MM.1S (cell line): Measurements from ENCODE around the gene CBX7.

Source experiments
- EZH2 ChIP-seq: fragments of 300-600 bp; sonication (generic); optimal IDR thresholded peaks from 2 replicates; pipeline ENCODE3; 2017; ENCODE audit warnings: low read depth, mild to moderate bottlenecking, antibody characterized with exemption, low read length, mixed read lengths
- EZH2phosphoT487 ChIP-seq: fragments of 300-600 bp; sonication (generic); IDR thresholded peaks from 2 replicates; pipeline ENCODE4 v1.6.1; 2018; ENCODE audit warnings: antibody characterized with exemption, low read length
- TF ChIP-seq, protein P1 (sequence below): fragments of 300-600 bp; sonication (generic); IDR thresholded peaks from 2 replicates; pipeline ENCODE4 v1.5.1; 2016; ENCODE audit warnings: antibody characterized with exemption, low read length, mixed read lengths

GRCh38 chr22:39135092-39135896, 17.2 kb downstream of the CBX7 start:
- TF ChIP-seq, protein P1, sequence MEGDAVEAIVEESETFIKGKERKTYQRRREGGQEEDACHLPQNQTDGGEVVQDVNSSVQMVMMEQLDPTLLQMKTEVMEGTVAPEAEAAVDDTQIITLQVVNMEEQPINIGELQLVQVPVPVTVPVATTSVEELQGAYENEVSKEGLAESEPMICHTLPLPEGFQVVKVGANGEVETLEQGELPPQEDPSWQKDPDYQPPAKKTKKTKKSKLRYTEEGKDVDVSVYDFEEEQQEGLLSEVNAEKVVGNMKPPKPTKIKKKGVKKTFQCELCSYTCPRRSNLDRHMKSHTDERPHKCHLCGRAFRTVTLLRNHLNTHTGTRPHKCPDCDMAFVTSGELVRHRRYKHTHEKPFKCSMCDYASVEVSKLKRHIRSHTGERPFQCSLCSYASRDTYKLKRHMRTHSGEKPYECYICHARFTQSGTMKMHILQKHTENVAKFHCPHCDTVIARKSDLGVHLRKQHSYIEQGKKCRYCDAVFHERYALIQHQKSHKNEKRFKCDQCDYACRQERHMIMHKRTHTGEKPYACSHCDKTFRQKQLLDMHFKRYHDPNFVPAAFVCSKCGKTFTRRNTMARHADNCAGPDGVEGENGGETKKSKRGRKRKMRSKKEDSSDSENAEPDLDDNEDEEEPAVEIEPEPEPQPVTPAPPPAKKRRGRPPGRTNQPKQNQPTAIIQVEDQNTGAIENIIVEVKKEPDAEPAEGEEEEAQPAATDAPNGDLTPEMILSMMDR = peak; percentile 33
- TF ChIP-seq EZH2 (no peak), EZH2phosphoT487 (no peak)
